B cell (primary cell): Measurements from ENCODE around the gene KCNJ16.

Experiments used
- CTCF ChIP-seq: fragments of 200-600 bp; IDR thresholded peaks from one replicate; pipeline ENCODE4 v1.8.0; 2022; ENCODE audit warnings: antibody characterized with exemption, mild to moderate bottlenecking
- EZH2 ChIP-seq: IDR thresholded peaks from 2 replicates; pipeline ENCODE4 v1.6.1; 2012; ENCODE audit warnings: borderline replicate concordance, low read depth, mild to moderate bottlenecking, moderate library complexity, low read length; ENCODE audit not compliant: insufficient read depth, poor library complexity, severe bottlenecking

GRCh38 chr17:70059649-70060048, 15.4 kb upstream of the KCNJ16 start:
- no peak for TF ChIP-seq EZH2
- no peak for TF ChIP-seq CTCF
